ENCODE results near the gene TTYH2.

The TTYH2 gene

GRCh38 chr17:74272731-74273201 lies 59.4 kb downstream of the TTYH2 start:
- no peak overlapping the region for H3K4me3 ChIP-seq (ENCODE audit: low read depth, low read length)
- no peaks in the 10 kb centered on the region for H3K36me3 ChIP-seq (replicated peaks)
- peaks cover 10% of the 10 kb centered on the region for H3K27me3 ChIP-seq (replicated peaks)
- H3K27ac ChIP-seq: no peak overlapping the region
- in situ Hi-C loops (cut with HindIII; ENCODE audit: low pct_ligation_motif_present, low sequenced_read_pairs): no loop called here
- TF ChIP-seq, protein P1, sequence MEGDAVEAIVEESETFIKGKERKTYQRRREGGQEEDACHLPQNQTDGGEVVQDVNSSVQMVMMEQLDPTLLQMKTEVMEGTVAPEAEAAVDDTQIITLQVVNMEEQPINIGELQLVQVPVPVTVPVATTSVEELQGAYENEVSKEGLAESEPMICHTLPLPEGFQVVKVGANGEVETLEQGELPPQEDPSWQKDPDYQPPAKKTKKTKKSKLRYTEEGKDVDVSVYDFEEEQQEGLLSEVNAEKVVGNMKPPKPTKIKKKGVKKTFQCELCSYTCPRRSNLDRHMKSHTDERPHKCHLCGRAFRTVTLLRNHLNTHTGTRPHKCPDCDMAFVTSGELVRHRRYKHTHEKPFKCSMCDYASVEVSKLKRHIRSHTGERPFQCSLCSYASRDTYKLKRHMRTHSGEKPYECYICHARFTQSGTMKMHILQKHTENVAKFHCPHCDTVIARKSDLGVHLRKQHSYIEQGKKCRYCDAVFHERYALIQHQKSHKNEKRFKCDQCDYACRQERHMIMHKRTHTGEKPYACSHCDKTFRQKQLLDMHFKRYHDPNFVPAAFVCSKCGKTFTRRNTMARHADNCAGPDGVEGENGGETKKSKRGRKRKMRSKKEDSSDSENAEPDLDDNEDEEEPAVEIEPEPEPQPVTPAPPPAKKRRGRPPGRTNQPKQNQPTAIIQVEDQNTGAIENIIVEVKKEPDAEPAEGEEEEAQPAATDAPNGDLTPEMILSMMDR (IDR thresholded peaks at IDR 0.05; ENCODE audit: low read depth, low read length, missing control alignments): no peak
- DNase-seq: peak; percentile 13

DNA sequence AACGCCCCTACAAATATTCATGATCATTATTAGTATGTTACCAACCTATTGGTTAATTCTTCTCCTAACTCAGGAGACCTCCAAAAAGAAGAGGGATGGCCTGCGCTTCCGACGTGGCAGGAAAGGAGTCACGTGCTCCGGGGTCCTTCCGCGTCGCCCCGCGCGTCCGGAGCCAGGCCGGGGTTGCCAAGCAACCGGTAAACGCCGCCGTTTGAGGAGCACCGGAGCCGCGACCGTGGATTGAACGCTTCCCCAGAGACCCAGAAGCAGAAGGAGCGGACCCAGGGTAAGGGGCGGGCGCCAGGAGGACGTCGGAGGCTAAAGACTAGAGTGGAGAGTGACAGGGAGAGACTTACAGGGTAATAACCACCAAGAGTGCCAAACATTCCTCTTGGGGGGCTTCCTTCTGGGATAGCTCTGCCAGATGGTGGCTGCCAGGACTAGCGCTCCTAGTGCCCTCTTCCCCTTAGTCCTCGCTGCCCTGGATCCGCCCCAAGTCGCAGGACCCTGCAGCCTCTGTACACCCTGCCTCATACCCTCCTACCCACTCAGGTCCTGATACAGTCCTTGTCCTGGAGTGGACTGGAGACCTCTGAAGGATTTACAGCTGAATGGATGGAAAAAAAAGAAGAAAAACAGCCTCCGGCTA lies 60.8 kb downstream of the TTYH2 start, which contains the start of gene DNAI2:
Gene DNAI2 (plus strand): TSS at position 175 of the 649 bp plus-strand sequence. CDS start 7,584 bp downstream, outside the sequence.
- H3K4me3 ChIP-seq (ENCODE audit: low read depth, low read length): no peak within 1 kb of the TSS
- no peak within 1 kb of the TSS for H3K27ac ChIP-seq
- in situ Hi-C loops (cut with HindIII; ENCODE audit: low pct_ligation_motif_present, low sequenced_read_pairs): no loop called here
- no peak for DNase-seq
- H3K36me3 ChIP-seq (replicated peaks): no peaks in the 10 kb centered on the region
- TF ChIP-seq, protein P1 (IDR thresholded peaks at IDR 0.05; ENCODE audit: low read depth, low read length, missing control alignments): no peak
- H3K27me3 ChIP-seq (replicated peaks): peaks cover 10% of the 10 kb centered on the region

DNA sequence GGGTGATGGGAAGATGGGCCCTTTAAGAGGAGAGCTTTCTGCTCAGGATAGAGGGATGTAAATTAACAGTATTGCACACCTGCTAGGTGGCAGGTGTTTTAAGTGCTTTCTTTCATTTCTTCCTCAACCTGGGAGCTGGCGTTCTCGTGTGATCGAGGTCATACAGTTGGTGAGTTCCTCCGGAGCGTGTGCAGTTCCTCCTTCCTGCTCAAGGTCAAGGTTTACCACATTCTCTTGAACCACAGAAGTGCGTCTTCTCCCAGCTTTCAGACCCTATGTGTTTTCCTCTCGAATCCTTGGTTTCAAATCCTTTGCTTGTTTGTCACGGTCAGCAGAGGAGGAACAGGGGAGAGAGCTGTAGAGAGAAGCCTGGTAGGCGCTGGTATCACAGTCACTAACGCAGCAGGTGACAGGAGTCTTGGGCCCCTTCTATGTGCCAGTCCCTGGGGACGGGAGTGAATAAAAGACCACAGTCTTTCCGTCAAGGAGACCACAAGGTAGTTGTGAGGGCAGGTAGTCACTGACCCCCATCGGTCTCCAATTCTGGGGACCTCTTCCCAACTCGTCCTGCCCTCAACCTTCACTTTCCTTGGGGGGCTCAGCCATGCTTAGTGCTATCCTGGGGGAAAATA lies 61.5 kb downstream of the TTYH2 start:
- no peak overlapping the region for H3K27ac ChIP-seq
- peaks cover 10% of the 10 kb centered on the region for H3K27me3 ChIP-seq (replicated peaks)
- in situ Hi-C loops (cut with HindIII; ENCODE audit: low pct_ligation_motif_present, low sequenced_read_pairs): no loop called here
- no peak for DNase-seq
- TF ChIP-seq, protein P1 (IDR thresholded peaks at IDR 0.05; ENCODE audit: low read depth, low read length, missing control alignments): no peak
- no peaks in the 10 kb centered on the region for H3K36me3 ChIP-seq (replicated peaks)
- no peak overlapping the region for H3K4me3 ChIP-seq (ENCODE audit: low read depth, low read length)

DNA sequence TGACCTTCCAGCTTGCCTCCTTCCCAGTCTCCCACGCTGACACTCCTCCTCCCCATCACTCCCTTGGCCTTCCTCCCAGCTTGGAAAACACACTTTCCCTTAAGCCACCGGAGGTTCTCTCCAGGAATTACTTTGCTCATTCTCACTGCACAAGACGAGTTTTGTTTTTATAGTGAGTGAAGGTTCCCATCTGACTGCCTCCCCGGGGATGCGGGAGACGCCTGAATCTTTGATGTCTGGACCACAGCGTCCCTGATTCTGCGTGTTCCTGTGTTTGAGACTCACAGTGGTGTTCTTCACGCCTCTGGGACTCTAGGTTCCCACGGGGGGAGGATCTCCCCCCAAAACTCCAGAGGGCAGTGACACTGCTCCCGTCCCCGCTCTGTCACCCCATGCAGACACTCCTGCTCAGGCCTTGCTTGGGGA lies 62.7 kb downstream of the TTYH2 start:
- no peak overlapping the region for H3K27ac ChIP-seq
- in situ Hi-C loops (cut with HindIII; ENCODE audit: low pct_ligation_motif_present, low sequenced_read_pairs): no loop called here
- no peaks in the 10 kb centered on the region for H3K36me3 ChIP-seq (replicated peaks)
- no peak for DNase-seq
- no peak overlapping the region for H3K4me3 ChIP-seq (ENCODE audit: low read depth, low read length)
- TF ChIP-seq, protein P1 (IDR thresholded peaks at IDR 0.05; ENCODE audit: low read depth, low read length, missing control alignments): no peak
- peaks cover 10% of the 10 kb centered on the region for H3K27me3 ChIP-seq (replicated peaks)

DNA sequence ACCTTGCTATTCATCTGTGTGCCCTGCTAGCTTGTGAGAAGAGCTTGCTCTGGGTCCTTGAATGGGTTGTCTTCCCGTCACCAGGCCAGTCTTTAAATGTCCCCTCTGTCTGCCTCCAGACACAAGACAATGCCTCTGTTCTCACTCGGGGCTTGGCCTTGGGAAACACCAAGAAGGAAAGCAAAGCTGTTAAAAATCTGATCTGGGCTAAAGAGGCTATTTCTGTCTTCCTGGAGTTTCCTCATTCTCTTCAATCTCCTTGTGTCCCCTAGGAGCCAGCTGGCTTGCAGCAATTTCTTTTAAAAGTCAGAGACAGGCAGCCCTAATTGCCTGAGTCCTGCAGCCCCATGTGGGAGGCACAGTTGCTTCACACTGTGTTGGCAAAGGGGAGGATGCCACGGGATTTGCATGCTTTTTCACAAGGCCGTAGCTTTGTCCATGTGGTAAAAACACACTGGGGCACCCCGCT lies 63.2 kb downstream of the TTYH2 start:
- Histone ChIP-seq H3K4me3 (ENCODE audit: low read depth, low read length) (no peak overlapping the region), H3K36me3 (replicated peaks) (no peaks in the 10 kb centered on the region), H3K27me3 (replicated peaks) (peaks cover 10% of the 10 kb centered on the region), H3K27ac (no peak overlapping the region)
- no peak for DNase-seq
- in situ Hi-C loops (cut with HindIII; ENCODE audit: low pct_ligation_motif_present, low sequenced_read_pairs): no loop called here
- TF ChIP-seq, protein P1 (IDR thresholded peaks at IDR 0.05; ENCODE audit: low read depth, low read length, missing control alignments): no peak
